MCF 10A (cell line): ENCODE data around the gene KDM6A. TPM values are rescaled to one million over a fixed set of nuclear protein-coding genes. Genes with fewer than 3 reads are reported as not detected.

Experiments
- BruUV-seq: library from RNA; stranded (reverse); fragments of 400-500 nt; replicated peaks from 2 replicates; lab custom pipeline; 2021; lab: Mats Ljungman, UMichigan
- CTCF ChIA-PET: fragments of 300-600 bp; sonication (Branson Sonifier 250); formaldehyde crosslinking; extraction: SDS; loops from one replicate; lab custom pipeline; 2021; ENCODE audit warnings: antibody characterized with exemption, inconsistent platforms; lab: Yijun Ruan, JAX
- POLR2A ChIA-PET: fragments of 300-600, 350-650 bp; sonication (Branson Sonifier 250); formaldehyde crosslinking; extraction: SDS; loops from one replicate; lab custom pipeline; 2020; ENCODE audit warnings: antibody characterized with exemption, inconsistent platforms; lab: Yijun Ruan, JAX
- DNase-seq: peaks from one replicate; pipeline ENCODE4 v3.0.0-alpha.2; 2018; ENCODE audit not compliant: unreplicated experiment
- H3K27ac Mint-ChIP-seq: one replicate; pipeline ENCODE4 v1.8.0; 2022; ENCODE audit warnings: mild to moderate bottlenecking, low read depth, mixed read lengths; ENCODE audit not compliant: unreplicated experiment
- H3K27me3 Mint-ChIP-seq: one replicate; pipeline ENCODE4 v1.8.0; 2022; ENCODE audit warnings: mixed read lengths; ENCODE audit not compliant: insufficient read depth, unreplicated experiment
- H3K36me3 Mint-ChIP-seq: one replicate; pipeline ENCODE4 v1.8.0; 2022; ENCODE audit warnings: mild to moderate bottlenecking, moderate library complexity, mixed read lengths; ENCODE audit not compliant: insufficient read depth, unreplicated experiment
- H3K4me1 Mint-ChIP-seq: one replicate; pipeline ENCODE4 v1.8.0; 2022; ENCODE audit warnings: mixed read lengths; ENCODE audit not compliant: insufficient read depth, unreplicated experiment
- H3K4me3 Mint-ChIP-seq: one replicate; pipeline ENCODE4 v1.8.0; 2022; ENCODE audit warnings: mild to moderate bottlenecking, moderate library complexity, mixed read lengths; ENCODE audit not compliant: unreplicated experiment
- H3K9me3 Mint-ChIP-seq: one replicate; pipeline ENCODE4 v1.8.0; 2022; ENCODE audit warnings: mixed read lengths; ENCODE audit not compliant: unreplicated experiment
- intact Hi-C: fragments of 100-400 bp; cut with micrococcal nuclease; formaldehyde crosslinking; loops from 2 replicates; pipeline ENCODE4 v1.14.1; 2022
- total RNA-seq: library from RNA; stranded (reverse); gene quantifications from 2 replicates; pipeline ENCODE4 v1.2.3, GENCODE V29; 2022
- TF ChIP-seq, protein P1 (sequence below): fragments of 200-600 bp; IDR thresholded peaks from one replicate; pipeline ENCODE4 v1.8.0; 2022; ENCODE audit warnings: antibody characterized with exemption, mild to moderate bottlenecking; ENCODE audit not compliant: unreplicated experiment

KDM6A gene
- total RNA-seq, 1 experiment from 2014 or later: 31.8 TPM

DNA sequence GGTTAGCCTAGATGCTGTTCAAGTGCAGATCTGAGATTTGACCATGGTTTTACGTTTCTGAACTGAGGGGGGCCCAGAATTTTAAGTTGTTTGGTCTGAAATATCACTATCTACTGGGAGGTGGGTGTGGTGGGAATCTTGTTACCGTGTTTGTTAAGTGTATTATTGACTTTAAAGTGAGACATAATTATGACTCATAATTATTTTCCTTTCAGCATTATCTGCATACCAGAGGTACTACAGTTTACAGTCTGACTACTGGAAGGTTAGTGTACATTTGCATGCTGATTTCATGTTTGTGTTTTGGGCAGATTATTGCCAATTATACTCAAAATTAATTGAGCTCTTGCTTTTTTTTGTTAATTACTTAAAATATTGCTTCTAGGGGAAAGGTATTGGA, 101.5 kb downstream of the KDM6A start:
- Mint-ChIP-seq H3K4me1 (peaks cover 15% of the 10 kb centered on the region), H3K9me3 (peaks cover 13% of the 10 kb centered on the region), H3K4me3 (peak overlapping the region; percentile 61), H3K27ac (peak overlapping the region; percentile 84), H3K36me3 (peaks cover 6% of the 10 kb centered on the region), H3K27me3 (no peaks in the 10 kb centered on the region)
- DNase-seq: peak; percentile 46
- intact Hi-C loops: no loop called here
- ChIA-PET POLR2A (interaction anchor here (0.7 to 2.0 kb wide), 5 partner anchors 8 to 102 kb away, joined by 3 to 11 read pairs (median 3); partner anchors contain the start of gene KDM6A), CTCF (interaction anchor here (0.7 kb wide), 1 partner anchor 1167 kb away, joined by 4 read pairs; no protein-coding TSS in a partner anchor)
- BruUV-seq: no TSS peak
- TF ChIP-seq, protein P1, sequence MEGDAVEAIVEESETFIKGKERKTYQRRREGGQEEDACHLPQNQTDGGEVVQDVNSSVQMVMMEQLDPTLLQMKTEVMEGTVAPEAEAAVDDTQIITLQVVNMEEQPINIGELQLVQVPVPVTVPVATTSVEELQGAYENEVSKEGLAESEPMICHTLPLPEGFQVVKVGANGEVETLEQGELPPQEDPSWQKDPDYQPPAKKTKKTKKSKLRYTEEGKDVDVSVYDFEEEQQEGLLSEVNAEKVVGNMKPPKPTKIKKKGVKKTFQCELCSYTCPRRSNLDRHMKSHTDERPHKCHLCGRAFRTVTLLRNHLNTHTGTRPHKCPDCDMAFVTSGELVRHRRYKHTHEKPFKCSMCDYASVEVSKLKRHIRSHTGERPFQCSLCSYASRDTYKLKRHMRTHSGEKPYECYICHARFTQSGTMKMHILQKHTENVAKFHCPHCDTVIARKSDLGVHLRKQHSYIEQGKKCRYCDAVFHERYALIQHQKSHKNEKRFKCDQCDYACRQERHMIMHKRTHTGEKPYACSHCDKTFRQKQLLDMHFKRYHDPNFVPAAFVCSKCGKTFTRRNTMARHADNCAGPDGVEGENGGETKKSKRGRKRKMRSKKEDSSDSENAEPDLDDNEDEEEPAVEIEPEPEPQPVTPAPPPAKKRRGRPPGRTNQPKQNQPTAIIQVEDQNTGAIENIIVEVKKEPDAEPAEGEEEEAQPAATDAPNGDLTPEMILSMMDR: no peak

DNA sequence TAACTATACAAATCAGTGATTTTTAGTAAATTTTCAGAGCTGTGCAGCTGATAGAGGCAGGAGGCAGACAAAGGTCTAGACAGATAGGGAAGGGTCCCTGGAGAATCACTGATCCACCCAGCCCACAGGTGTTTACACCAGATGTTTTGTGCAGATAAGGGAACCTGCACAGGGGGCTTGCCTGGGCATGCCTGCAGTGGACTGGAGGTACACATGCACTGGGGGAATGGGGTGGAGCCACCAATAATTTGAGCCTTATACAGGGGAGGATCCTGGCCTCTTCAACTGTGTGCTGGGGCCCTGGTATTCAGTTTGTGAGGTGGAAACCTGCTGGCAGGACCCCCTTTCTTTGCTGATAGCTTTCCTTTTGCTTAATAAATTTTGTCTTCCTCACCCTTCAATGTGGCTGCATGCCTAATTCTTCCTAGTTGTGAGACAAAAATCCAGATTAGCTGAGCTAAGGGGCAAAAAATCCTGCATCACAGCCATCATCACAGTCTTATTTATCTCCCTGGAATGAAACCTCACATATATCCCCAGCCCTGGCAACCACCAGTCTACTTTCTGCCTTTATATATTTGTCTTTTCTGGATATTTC, 102.8 kb downstream of the KDM6A start:
- H3K4me1 Mint-ChIP-seq: peaks cover 15% of the 10 kb centered on the region
- intact Hi-C loops: no loop called here
- BruUV-seq: no TSS peak
- H3K27ac Mint-ChIP-seq: peak overlapping the region; percentile 84
- TF ChIP-seq, protein P1: no peak
- CTCF ChIA-PET: no interaction called here
- peaks cover 15% of the 10 kb centered on the region for H3K9me3 Mint-ChIP-seq
- POLR2A ChIA-PET: interaction anchor here (0.6 to 2.0 kb wide), 6 partner anchors 10 to 103 kb away, joined by 3 to 11 read pairs (median 4); partner anchors contain the start of gene KDM6A
- H3K4me3 Mint-ChIP-seq: peak overlapping the region; percentile 61
- H3K36me3 Mint-ChIP-seq: peaks cover 6% of the 10 kb centered on the region
- H3K27me3 Mint-ChIP-seq: no peaks in the 10 kb centered on the region
- peak; percentile 25 for DNase-seq

DNA sequence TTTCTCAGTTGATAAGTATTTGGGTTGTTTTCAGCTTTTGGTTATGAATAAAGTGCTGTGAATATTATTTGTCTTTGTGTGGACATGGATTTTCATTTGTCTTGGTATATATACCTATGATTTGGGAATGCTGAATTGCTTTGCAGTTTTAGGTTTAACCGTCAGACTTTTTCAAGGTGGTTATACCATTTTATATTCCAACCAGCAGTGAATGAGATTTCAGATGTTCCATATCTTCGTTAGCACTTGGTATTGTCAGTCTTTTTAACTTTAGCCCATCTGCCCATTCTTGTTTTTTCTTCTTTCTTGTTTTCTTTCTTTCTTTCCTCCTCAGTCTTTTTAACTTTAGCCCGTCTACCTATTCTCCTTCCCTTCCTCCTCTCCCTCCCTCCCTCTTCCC, 106.0 kb downstream of the KDM6A start:
- ChIA-PET CTCF (no interaction called here), POLR2A (interaction anchor here (1.2 kb wide), 1 partner anchor 34 kb away, joined by 3 read pairs; no protein-coding TSS in a partner anchor)
- TF ChIP-seq, protein P1: no peak
- DNase-seq: no peak
- no TSS peak for BruUV-seq
- Mint-ChIP-seq H3K4me1 (peaks cover 15% of the 10 kb centered on the region), H3K27ac (no peak overlapping the region), H3K9me3 (peaks cover 9% of the 10 kb centered on the region), H3K27me3 (no peaks in the 10 kb centered on the region), H3K36me3 (peaks cover 6% of the 10 kb centered on the region), H3K4me3 (no peak overlapping the region)
- intact Hi-C loops: no loop called here

DNA sequence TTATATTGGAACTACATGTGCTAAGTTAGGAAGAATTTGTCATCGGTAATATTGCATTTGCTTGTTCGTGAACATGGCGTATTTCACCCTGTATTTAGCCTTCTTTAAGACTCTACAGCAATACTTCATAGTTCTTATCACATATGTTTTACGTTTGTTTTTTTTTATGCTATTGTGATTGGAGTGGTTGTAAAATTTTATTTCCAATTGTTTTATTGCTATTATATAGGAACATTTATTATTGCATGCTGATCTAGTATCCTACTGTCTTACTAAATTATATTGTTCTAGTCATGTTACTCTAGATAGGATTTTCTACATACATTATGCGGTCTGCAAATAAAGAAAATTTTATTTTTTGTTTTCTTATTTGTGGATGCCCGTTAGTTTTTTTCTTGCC, 107.4 kb downstream of the KDM6A start:
- Mint-ChIP-seq H3K9me3 (peaks cover 9% of the 10 kb centered on the region), H3K4me3 (no peak overlapping the region), H3K4me1 (peaks cover 1% of the 10 kb centered on the region), H3K36me3 (peaks cover 6% of the 10 kb centered on the region), H3K27ac (no peak overlapping the region), H3K27me3 (no peaks in the 10 kb centered on the region)
- TF ChIP-seq, protein P1: no peak
- no TSS peak for BruUV-seq
- ChIA-PET CTCF (no interaction called here), POLR2A (no interaction called here)
- intact Hi-C loops: no loop called here
- DNase-seq: no peak
